Activated CD4-positive, alpha-beta T cell treated with anti-CD3 and anti-CD28 coated beads for 1 hour (primary cell): ENCODE data around the gene HAX1.
"Not testable (repeated sequence)": the region's sequence is repeated elsewhere in the genome, so short reads cannot be mapped to it uniquely, and the experiment has no call there.

Experiments used
- DNase-seq: peaks from one replicate; pipeline ENCODE4 v3.0.0-alpha.2; 2020

HAX1 gene

GRCh38 chr1:154287591-154287990 lies 15.2 kb downstream of the HAX1 start:
- DNase-seq, result not testable (repeated sequence)

- DNase-seq, result no peak
These were observed 16.2 kb downstream of the HAX1 start for GRCh38 chr1:154288661-154289060.

- no peak for DNase-seq
These were observed 18.5 kb downstream of the HAX1 start for GRCh38 chr1:154290921-154291320.

GRCh38 chr1:154295408-154296235 lies 23.2 kb downstream of the HAX1 start:
- DNase-seq, result no peak

GRCh38 chr1:154301582-154301981 lies 29.2 kb downstream of the HAX1 start:
- no peak for DNase-seq

- no peak for DNase-seq
These were observed 32.4 kb downstream of the HAX1 start for GRCh38 chr1:154304664-154305337.

GRCh38 chr1:154306151-154306550 lies 33.7 kb downstream of the HAX1 start:
- no peak for DNase-seq

- DNase-seq, result not testable (repeated sequence)
These were observed 35.3 kb downstream of the HAX1 start for GRCh38 chr1:154307670-154308270.

GRCh38 chr1:154309136-154309535 lies 36.7 kb downstream of the HAX1 start:
- DNase-seq, result not testable (repeated sequence)

- DNase-seq, result not testable (repeated sequence)
These were observed 40.0 kb downstream of the HAX1 start for GRCh38 chr1:154312229-154313065.

- no peak for DNase-seq
These were observed 40.6 kb downstream of the HAX1 start for GRCh38 chr1:154313066-154313356.

- not testable (repeated sequence) for DNase-seq
These were observed 41.8 kb downstream of the HAX1 start for GRCh38 chr1:154314226-154314625.

GRCh38 chr1:154316704-154317103 lies 44.3 kb downstream of the HAX1 start:
- no peak for DNase-seq

GRCh38 chr1:154318386-154318785 lies 46.0 kb downstream of the HAX1 start:
- DNase-seq, result no peak

- DNase-seq, result no peak
These were observed 48.6 kb downstream of the HAX1 start, which contains the start of gene AQP10 for GRCh38 chr1:154320882-154321608. TSS of gene AQP10 (plus strand) at chr1:154321093. CDS start at chr1:154321156, 63 bp downstream.

- DNase-seq, result not testable (repeated sequence)
These were observed 49.1 kb downstream of the HAX1 start for GRCh38 chr1:154321609-154321934.

- no peak for DNase-seq
These were observed 51.1 kb downstream of the HAX1 start for GRCh38 chr1:154323493-154323892.

GRCh38 chr1:154324241-154324640 lies 51.8 kb downstream of the HAX1 start:
- DNase-seq, result no peak

GRCh38 chr1:154324669-154325582 lies 52.5 kb downstream of the HAX1 start, which contains the start of gene ATP8B2:
TSS of gene ATP8B2 (plus strand) at chr1:154325525. CDS start at chr1:154328142, 2,617 bp downstream.
- DNase-seq, result peak; percentile 68
